Suprapubic skin (tissue), 3 donors: ENCODE data around the gene XRCC6.

Experiments used
- CTCF ChIP-seq, 2 donors: fragments of 200-600 bp in 1 of 2; fragments of 450-650 bp in 1 of 2; sonication (generic) in 1 of 2; IDR thresholded peaks; one replicate each; pipeline ENCODE4 v1.5.1; 2016 to 2019; ENCODE audit warnings: antibody characterized with exemption in 2 of 2, mild to moderate bottlenecking in 1 of 2, moderate library complexity in 1 of 2
- POLR2A ChIP-seq, 2 donors: fragments of 450-650 bp; IDR thresholded peaks; one replicate each; pipeline ENCODE4 v1.6.1; 2017; ENCODE audit warnings: antibody characterized with exemption in 2 of 2, mild to moderate bottlenecking in 2 of 2, moderate library complexity in 2 of 2

- no peak for TF ChIP-seq CTCF (IDR thresholded peaks at IDR 0.05)
- TF ChIP-seq POLR2A (IDR thresholded peaks at IDR 0.05) = no peak
These were observed 41.1 kb upstream of the XRCC6 start for GRCh38 chr22:41579997-41580355.
